Stimulated activated CD4-positive, alpha-beta T cell treated with anti-CD3 and anti-CD28 coated beads, Interleukin-15, amount 100 ng/mL, for 48 hours (primary cell): ENCODE data around the gene STARD13.
"Not testable (repeated sequence)": the region's sequence is repeated elsewhere in the genome, so short reads cannot be mapped to it uniquely, and the experiment has no call there.

Experiments used
- DNase-seq, 2 donors: peaks; one replicate each; pipeline ENCODE4 v3.0.0-alpha.2; 2020; ENCODE audit warnings: low read depth in 2 of 2

Gene STARD13

GRCh38 chr13:33252135-33252534 lies 33.4 kb downstream of the STARD13 start:
- DNase-seq, result no peak

DNA sequence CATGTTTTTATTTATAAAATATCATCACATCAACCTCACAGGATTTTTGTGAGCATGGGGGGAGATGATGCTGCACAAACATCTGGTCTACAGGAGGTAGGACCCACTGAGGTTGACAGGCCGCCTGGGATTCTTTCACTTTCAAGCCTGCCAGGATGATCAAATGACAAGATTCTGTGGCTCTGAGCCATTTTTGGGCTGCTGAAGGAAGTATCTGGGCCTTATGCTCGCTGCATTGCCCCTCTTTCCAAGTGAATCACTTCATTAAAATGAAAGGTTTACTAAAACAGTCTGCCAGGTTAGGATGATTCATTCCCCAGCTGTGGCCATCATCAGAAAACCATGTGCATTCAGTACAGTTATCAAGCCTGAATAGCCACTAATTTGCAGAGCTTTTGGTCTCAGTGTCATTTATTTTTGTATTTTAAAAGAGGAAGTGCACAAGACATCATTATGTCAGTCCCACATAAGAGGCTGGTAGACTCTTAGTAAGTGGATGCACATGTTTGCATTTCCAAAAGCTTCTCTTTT lies 34.4 kb downstream of the STARD13 start:
- DNase-seq, result no peak

DNA sequence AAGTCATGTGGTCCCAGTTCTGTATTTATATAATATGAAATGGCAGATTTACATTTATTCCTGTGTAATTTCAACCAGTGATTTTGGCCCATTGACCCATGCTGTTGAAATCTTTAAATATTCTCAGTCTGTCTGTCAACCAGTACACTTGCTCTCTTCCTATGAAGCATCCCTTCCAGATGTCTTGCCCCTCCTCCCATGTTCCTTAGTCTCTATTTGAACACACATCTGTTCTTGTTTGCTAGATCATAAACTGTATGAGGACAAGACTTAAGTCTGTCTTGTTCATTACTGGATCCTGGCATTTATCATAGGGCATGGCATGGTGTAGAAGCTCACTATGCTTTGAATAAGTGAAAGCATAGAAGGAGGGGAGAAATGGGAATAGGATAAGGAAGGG lies 34.9 kb downstream of the STARD13 start:
- DNase-seq, result no peak

- no peak for DNase-seq
These were observed 35.7 kb downstream of the STARD13 start for GRCh38 chr13:33249894-33250293.

- DNase-seq, result no peak
These were observed 36.5 kb downstream of the STARD13 start for GRCh38 chr13:33249066-33249465.

GRCh38 chr13:33245505-33246158 lies 39.9 kb downstream of the STARD13 start:
- DNase-seq, result no peak

DNA sequence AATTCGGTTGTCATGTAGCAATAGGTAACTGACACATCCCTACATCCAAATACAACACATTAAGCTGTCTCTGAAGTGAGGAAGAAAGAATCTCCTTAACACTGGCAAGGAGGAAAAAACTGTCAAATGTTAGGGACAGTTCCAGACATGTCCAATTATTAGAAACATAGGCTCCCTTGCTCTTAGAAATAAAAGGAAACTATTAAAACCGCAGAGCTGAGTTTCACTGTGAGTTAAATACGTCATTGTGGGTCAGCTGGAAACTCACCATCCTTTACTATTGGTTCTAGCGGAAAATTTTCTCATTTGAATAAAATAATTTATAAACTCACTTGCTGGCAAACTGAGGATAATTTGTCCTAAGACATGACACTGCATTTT lies 40.7 kb downstream of the STARD13 start:
- DNase-seq, result no peak

DNA sequence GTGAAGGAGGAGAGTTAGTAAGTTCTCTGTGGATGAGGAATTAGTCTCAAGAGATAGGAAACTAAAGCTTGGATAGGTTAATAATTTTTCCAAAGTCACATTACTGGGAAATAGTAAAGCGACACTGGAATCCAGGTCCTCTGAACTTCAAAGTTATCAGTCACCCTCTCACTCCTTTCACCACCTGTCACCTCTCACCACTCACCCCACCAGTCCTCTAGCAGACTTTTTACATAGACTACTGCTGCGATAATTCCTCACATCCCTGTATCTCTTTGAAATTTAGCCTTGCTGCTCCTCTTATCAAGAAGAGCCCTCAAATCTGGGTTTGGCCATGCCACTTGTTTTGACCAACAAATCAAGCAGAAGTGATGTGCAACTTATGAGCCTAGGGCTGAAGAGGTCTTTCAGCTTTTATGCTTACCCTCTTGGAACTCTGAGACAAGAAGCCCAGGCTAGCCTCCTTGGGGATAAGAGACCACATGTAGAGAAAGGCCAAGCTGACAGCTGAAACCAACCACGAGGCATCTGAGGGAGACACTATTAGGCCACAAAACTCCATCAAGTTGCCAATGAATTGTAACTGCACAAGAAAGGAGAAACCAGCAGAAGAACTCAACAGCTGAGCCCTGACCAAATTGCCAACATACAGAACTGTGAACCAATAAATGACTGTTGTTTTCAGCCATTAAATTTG lies 41.2 kb downstream of the STARD13 start:
- no peak for DNase-seq

- DNase-seq, result no peak
These were observed 42.5 kb downstream of the STARD13 start for GRCh38 chr13:33242984-33243617.

DNA sequence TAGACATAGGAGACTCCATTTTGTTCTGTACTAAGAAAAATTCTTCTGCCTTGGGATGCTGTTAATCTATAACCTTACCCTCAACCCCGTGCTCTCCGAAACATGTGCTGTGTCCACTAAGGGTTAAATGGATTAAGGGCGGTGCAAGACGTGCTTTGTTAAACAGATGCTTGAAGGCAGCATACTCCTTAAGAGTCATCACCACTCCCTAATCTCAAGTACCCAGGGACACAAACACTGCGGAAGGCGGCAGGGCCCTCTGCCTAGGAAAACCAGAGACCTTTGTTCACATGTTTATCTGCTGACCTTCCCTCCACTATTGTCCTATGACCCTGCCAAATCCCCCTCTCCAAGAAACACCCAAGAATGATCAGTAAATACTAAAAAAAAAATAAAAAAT lies 43.2 kb downstream of the STARD13 start:
- not testable (repeated sequence) for DNase-seq

DNA sequence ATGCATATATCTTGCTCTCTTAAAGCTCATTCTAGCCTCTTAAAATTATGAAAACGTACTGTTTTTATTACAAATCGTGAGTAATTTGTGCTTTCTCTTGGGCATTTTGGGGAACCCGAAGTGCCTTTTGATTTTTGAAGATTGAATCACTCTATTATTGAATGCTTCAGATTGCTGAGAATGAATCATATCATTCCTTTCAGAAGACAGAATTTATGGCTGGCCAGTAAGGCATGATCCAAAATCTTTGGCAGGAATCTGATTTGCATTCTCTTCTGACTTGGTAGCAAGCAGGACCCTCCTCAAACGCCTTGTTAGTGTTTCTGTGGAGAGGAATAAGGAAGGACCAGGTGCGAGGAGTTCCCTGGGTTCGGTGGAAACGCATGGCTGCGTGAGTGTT lies 49.5 kb downstream of the STARD13 start:
- no peak for DNase-seq

- DNase-seq, result no peak
These were observed 50.0 kb downstream of the STARD13 start for GRCh38 chr13:33235564-33235963.

DNA sequence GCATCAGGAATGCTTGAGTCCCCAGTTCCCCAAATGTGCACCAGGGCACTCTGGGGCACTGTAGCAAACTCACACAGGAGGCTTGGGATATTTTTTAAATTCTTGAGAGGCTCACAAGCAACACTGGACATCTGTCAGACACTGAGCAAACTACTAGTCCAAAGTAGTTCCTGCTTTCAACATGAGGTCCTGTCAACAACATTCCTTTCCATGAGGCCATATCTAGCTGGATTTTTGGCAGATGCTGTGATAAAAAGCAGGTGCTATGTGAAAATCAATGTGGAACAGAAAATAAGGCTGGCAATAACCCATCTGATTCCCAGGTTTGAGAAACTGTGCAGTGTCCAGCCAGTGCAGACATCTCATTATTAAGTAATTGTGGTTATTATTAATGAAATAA lies 50.5 kb downstream of the STARD13 start:
- DNase-seq, result no peak

GRCh38 chr13:33233547-33233946 lies 52.0 kb downstream of the STARD13 start:
- no peak for DNase-seq

DNA sequence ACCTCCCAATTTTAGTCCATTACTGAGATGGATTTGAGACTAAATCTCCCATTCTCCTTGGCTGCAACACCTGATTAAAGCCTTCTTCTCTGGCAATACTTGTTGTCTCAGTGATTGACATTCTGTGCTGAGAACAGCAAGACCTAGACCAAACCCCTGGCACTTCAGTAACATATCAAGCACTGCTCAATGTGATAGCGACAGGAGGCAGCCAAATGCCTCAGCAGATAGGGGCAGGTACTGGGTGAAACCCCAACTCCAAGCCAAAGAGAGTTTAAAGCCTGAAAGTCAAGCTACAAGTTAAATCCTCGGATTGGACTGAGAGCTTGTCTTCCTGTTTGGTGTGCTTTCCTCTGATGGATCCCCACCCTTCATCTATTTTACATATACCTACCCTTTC lies 52.7 kb downstream of the STARD13 start:
- no peak for DNase-seq

- no peak for DNase-seq
These were observed 54.2 kb downstream of the STARD13 start for GRCh38 chr13:33231339-33231738.

GRCh38 chr13:33230178-33230881 lies 55.2 kb downstream of the STARD13 start:
- DNase-seq, result no peak

DNA sequence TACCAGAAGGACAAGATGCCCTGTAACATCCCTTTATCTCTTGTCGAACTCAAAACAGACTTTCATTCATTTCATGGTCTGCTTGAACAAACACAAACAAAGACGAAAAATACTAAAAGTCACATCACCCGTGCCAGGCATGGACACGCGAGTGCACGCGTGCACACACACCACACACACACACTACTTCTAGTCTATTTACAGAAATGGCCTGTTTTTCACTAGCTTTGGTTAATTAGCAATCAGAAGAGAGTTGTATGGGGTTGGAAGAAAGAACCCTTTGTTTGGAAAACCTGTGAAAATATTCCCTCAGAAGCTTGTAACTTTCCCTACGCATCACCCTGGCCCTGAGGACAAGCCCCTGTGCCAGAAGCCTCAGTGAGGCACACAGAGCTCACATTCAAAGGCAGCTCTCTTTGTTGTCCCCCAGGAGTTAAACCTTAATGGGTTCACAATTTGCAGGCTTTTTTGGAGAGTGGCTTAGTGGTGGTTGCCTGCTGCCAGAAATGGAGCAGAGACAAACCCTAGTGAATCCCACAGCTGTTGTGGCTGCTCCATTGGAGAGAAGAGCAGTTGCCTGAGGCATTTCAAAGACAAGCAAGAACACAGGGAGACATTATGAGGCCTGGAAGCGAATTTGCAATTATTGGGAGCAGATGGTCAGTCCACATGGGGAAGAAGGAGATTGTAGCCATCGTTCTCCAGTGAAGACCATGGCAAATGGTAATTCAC lies 55.9 kb downstream of the STARD13 start:
- no peak for DNase-seq

DNA sequence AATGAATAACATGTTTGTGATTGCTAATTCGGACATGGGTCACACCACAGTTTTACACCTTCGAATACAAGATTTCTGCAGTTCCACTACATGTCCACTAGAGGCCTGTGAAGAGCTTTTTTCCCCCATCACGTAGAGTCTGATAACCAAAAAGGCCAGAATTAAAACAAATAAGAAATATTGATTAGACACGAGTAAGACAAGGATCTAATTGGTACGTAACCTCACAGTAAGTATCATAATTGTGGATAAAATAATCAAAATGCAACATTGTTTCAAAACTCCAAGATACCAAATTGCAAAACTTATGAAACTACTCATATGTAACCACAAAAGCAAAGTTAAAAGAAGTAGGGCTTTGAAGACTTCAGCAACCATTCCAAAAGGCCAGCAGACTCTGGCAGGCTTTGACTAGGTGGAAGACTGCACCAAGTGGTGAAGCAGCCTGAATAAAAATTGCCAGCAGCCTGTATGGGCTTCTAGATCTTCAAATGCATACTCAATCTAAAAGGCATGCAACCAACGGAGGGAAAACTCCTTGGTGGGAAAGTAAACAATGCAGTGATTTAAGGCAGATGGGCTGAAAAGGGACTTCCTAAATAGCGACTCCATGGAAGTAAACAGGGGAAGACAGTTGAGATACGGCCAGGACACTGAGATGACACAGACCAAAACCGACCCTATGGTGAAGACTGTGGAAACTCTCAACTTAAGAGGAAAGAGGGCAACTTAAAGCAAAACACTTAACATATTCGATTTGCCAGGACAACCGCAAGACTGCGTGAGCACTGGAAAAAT lies 56.7 kb downstream of the STARD13 start:
- DNase-seq, result no peak

DNA sequence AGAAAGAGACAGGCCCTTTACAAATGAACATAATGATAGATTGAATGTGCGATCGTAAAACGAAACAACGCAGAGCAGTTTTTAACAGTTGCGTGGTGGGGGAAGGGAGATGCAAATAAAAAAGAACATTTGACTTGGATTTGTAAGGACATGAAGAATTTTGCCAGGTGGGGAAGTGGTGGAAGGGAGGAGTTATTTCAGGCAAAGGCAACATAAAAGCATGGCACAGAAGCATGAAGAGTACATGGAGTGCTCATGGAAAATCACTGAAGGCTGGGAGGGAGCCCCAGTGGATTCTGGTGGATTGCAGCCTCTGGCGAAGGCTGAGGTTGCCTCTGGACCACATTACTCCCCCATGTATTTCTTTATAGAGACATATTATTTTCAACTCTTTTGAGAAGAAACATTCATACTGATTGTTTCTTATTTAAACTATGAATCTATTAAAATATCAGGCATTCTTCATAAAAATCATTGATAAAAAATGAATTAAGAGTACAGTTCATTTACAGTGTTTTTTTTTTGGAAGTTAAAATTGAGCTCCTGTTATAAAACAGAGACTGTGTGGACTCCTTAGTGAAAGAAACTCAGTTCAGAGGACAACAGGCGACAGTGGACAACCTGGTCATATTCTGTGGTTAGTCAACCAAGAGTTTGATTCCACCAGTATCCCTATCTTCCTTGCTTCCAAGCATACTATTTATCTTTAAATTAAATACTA lies 57.5 kb downstream of the STARD13 start:
- no peak for DNase-seq
